Kidney epithelial cell (primary cell): ENCODE measurements around the gene SGPP2. TPM values are rescaled to one million over a fixed set of nuclear protein-coding genes. Genes with fewer than 3 reads are reported as not detected.
"Not testable (repeated sequence)": the region's sequence is repeated elsewhere in the genome, so short reads cannot be mapped to it uniquely, and the experiment has no call there.

Source experiments
- DNase-seq: peaks from one replicate; pipeline ENCODE4 v3.0.0-alpha.2; 2010; ENCODE audit warnings: low read depth
- H3K27me3 ChIP-seq: 2 replicates; pipeline ENCODE4 v1.6.0; 2011; ENCODE audit warnings: low read length; ENCODE audit not compliant: control insufficient read depth, insufficient read depth
- H3K36me3 ChIP-seq: 2 replicates; pipeline ENCODE4 v1.5.1; 2011; ENCODE audit warnings: low read length; ENCODE audit not compliant: control insufficient read depth, insufficient read depth
- H3K4me3 ChIP-seq: 2 replicates; pipeline ENCODE4 v1.5.1; 2011; ENCODE audit warnings: low read depth, mild to moderate bottlenecking, control low read depth, low read length
- CTCF ChIP-seq: IDR thresholded peaks from 2 replicates; pipeline ENCODE4 v1.5.1; 2011; ENCODE audit warnings: mild to moderate bottlenecking, moderate library complexity, low read length, control low read depth, inconsistent platforms; ENCODE audit not compliant: insufficient read depth, poor library complexity, severe bottlenecking
- total RNA-seq: library from RNA; depleted of rRNA; stranded (reverse); fragments of >200 nt; gene quantifications from 2 replicates; pipeline ENCODE4 v1.2.3, GENCODE V29; 2015

SGPP2 gene
- total RNA-seq, 1 donor from 2014 or later, result 29.1 TPM

DNA sequence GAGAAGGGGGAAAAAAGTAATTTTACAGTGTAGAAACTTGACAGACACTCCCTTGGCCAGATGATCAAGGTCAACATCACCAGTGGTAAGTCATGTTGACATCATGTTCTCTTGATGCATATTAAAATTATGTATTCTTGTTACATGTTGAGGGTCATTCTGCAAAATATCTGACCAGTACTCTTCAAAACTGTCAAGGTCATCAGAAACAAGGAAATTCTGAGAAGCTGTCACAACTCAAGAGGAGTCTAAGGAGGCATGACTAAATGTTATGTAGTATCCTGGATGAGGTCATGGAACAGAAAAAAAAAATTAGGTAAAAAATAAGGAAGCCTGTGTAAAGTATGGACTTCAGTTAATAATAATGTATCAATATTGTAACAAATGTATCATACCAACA, 6.3 kb downstream of the SGPP2 start:
- Histone ChIP-seq H3K36me3 (no peaks in the 10 kb centered on the region), H3K4me3 (no peak overlapping the region), H3K27me3 (no peaks in the 10 kb centered on the region)
- DNase-seq, result no peak
- no peak for TF ChIP-seq CTCF

- Histone ChIP-seq H3K4me3 (no peak overlapping the region), H3K27me3 (no peaks in the 10 kb centered on the region), H3K36me3 (no peaks in the 10 kb centered on the region)
- DNase-seq, result no peak
- TF ChIP-seq CTCF, result no peak
These were observed 7.5 kb downstream of the SGPP2 start for GRCh38 chr2:222431869-222432268.

GRCh38 chr2:222433332-222434173, 9.2 kb downstream of the SGPP2 start:
- peak; percentile 63 for DNase-seq
- no peak for TF ChIP-seq CTCF
- Histone ChIP-seq H3K4me3 (no peak overlapping the region), H3K27me3 (no peaks in the 10 kb centered on the region), H3K36me3 (no peaks in the 10 kb centered on the region)

DNA sequence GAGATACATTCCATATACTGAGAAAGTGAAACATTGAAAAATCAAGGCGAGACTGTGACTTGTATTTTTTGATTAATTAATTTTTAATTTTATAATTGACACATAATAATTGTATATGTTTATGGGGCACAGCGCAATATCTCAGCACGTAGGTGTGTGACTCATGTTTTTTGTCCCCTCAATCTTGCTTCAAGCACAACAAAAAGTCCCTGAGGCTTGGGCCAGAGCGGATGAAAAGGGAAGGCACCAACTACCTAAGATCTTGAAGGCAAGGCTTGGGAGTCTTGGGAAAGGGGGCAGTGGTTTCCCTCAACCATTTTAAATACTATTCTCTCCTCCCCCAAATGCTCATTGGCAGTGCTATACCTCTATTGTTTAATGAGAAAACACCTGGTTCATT, 9.9 kb downstream of the SGPP2 start:
- no peaks in the 10 kb centered on the region for H3K36me3 ChIP-seq
- H3K27me3 ChIP-seq, result no peaks in the 10 kb centered on the region
- DNase-seq, result no peak

GRCh38 chr2:222435400-222436039, 11.2 kb downstream of the SGPP2 start:
- not testable (repeated sequence) for DNase-seq

More for the DNA sequence above, 9.9 kb downstream of the SGPP2 start:
- H3K4me3 ChIP-seq, result no peak overlapping the region
- TF ChIP-seq CTCF, result no peak

DNA sequence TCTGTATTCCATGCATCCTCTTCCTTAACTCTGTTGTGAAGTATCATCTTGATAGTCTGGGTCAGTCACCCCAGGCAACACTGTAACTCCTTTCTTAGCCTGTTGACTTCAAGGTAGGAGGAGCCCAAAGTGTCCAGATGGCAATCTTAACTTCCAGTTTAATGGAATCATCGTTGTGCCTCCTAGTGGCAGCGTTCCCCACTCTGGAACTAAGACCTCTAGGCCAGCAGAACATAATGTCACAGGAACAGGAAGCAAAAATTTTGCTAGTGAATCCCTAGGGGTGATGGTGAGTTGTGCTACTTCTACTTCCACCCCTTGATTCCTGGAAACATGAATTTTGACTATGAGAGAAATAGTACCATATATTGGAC, 11.7 kb downstream of the SGPP2 start:
- Histone ChIP-seq H3K36me3 (no peaks in the 10 kb centered on the region), H3K4me3 (no peak overlapping the region), H3K27me3 (no peaks in the 10 kb centered on the region)
- no peak for TF ChIP-seq CTCF
- DNase-seq, result no peak

More at GRCh38 chr2:222435400-222436039, 11.2 kb downstream of the SGPP2 start:
- not testable (repeated sequence) for H3K36me3 ChIP-seq, H3K27me3 ChIP-seq, H3K4me3 ChIP-seq
